ENCODE measurements around the gene SUV39H2.
"Not testable (repeated sequence)": the region's sequence is repeated elsewhere in the genome, so short reads cannot be mapped to it uniquely, and the experiment has no call there.

Gene SUV39H2

DNA sequence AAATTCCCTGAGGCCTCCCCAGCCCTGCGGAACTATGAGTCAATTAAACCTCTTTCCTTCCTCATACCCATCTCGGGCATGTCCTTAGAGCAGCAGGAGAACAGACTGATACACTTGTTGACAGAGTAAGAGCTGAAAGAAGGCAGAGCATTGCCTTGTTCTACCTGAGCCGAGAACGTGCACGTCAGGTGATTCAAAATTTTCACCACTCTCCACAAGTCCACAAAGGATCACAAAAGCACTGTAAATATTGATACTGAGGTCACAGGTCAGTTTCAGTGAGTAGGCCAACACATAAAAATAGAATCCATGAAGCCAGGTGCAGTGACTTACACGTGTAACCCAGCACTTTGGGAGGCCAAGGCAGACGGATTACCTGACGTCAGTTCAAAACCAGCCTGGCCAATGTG lies 47.4 kb downstream of the SUV39H2 start:
- H3K4me3 ChIP-seq (ENCODE audit: low read depth, low read length): no peak overlapping the region
- TF ChIP-seq, protein P1, sequence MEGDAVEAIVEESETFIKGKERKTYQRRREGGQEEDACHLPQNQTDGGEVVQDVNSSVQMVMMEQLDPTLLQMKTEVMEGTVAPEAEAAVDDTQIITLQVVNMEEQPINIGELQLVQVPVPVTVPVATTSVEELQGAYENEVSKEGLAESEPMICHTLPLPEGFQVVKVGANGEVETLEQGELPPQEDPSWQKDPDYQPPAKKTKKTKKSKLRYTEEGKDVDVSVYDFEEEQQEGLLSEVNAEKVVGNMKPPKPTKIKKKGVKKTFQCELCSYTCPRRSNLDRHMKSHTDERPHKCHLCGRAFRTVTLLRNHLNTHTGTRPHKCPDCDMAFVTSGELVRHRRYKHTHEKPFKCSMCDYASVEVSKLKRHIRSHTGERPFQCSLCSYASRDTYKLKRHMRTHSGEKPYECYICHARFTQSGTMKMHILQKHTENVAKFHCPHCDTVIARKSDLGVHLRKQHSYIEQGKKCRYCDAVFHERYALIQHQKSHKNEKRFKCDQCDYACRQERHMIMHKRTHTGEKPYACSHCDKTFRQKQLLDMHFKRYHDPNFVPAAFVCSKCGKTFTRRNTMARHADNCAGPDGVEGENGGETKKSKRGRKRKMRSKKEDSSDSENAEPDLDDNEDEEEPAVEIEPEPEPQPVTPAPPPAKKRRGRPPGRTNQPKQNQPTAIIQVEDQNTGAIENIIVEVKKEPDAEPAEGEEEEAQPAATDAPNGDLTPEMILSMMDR (IDR thresholded peaks at IDR 0.05; ENCODE audit: control insufficient read depth, extremely low read depth, insufficient read depth): no peak
- no peak for DNase-seq (ENCODE audit: low read depth)

DNA sequence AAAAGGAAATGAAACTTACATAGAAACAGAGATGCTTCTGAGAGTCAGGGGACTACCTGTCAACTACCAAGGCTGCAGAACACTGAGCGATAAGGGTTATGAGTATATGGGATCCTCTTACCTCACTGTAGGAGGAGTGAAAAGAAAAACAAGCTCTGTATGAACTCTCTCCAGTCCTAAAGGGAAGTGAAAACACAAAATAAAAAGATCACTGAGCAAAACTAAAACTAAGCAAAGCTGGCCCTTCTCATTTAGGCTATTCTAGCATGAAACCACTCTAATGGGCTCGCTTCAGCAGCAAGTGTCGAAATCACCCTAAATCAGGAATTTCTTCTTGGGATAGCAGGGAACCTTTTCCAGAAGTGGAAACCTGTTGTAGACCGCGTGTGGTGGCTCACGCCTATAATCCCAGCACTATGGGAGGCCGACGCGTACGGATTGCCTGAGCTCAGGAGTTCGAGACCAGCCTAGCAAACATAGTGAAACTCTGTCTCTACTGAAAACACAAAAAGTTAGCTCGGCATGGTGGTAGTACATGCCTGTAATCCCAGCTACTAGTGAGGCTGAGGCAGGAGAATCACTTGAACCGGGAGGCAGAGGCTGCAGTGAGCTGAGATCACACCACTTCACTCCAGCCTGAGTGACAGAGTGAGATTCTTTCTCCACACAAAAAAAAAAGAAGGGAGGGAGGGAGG lies 48.2 kb downstream of the SUV39H2 start:
- TF ChIP-seq, protein P1 (IDR thresholded peaks at IDR 0.05; ENCODE audit: control insufficient read depth, extremely low read depth, insufficient read depth): no peak
- no peak overlapping the region for H3K4me3 ChIP-seq (ENCODE audit: low read depth, low read length)
- DNase-seq (ENCODE audit: low read depth): no peak

DNA sequence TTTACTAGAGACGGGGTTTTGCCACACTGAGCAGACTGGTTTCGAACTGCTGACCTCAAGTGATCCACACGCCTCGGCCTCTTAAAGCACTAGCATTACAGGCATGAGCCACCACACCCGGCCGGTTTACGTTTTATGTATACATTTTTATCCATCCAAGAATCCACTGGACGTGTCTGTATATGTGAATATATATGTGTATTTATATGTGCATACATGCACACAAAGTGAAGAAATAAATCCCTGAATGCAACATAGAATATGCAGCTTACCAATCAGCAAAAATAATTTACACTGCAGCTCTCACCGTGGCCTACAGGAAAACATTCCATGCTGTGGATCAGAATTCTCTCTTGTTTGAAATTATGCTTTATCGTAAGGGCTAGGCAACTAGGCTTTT lies 51.9 kb downstream of the SUV39H2 start:
- TF ChIP-seq, protein P1 (IDR thresholded peaks at IDR 0.05; ENCODE audit: control insufficient read depth, extremely low read depth, insufficient read depth): no peak
- DNase-seq (ENCODE audit: low read depth): no peak
- H3K4me3 ChIP-seq (ENCODE audit: low read depth, low read length): no peak overlapping the region

DNA sequence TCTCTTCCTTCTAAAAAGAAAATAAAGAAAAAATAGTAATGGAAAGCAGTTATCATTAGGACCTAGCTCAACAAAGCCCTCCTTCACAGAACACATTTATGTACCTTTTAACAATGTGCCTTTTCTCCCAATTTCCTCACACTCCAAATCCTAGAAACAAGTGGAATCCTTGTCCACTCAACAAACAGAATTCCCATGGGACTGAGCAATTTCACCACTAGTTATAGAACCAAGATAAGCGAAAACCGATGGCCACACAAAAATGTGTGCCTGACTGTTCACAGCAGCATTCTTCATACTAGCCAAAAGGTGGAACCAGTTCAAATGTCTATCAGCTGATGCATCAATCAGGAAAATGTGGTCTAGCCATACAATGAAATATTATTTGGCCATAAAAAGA lies 57.9 kb downstream of the SUV39H2 start:
- no peak overlapping the region for H3K4me3 ChIP-seq (ENCODE audit: low read depth, low read length)
- TF ChIP-seq, protein P1 (IDR thresholded peaks at IDR 0.05; ENCODE audit: control insufficient read depth, extremely low read depth, insufficient read depth): no peak
- DNase-seq (ENCODE audit: low read depth): no peak

DNA sequence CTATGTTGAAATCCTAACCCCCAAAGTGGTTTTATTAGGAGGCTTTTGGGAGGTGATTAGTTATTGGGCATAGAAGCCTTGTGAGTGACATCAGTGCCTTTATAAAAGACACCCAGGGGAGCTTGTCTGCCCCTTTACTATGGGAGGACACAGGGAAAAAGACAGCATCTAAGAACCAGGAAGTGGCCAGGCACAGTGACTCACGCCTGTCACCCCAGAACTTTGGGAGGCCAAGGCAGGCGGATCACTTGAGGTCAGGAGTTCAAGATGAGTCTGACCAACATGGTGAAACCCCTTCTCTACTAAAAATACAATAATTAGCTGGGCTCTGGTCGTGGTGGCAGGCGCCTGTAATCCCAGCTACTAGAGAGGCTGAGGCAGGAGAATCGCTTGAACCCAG lies 60.3 kb downstream of the SUV39H2 start:
- H3K4me3 ChIP-seq (ENCODE audit: low read depth, low read length); DNase-seq (ENCODE audit: low read depth): not testable (repeated sequence)

DNA sequence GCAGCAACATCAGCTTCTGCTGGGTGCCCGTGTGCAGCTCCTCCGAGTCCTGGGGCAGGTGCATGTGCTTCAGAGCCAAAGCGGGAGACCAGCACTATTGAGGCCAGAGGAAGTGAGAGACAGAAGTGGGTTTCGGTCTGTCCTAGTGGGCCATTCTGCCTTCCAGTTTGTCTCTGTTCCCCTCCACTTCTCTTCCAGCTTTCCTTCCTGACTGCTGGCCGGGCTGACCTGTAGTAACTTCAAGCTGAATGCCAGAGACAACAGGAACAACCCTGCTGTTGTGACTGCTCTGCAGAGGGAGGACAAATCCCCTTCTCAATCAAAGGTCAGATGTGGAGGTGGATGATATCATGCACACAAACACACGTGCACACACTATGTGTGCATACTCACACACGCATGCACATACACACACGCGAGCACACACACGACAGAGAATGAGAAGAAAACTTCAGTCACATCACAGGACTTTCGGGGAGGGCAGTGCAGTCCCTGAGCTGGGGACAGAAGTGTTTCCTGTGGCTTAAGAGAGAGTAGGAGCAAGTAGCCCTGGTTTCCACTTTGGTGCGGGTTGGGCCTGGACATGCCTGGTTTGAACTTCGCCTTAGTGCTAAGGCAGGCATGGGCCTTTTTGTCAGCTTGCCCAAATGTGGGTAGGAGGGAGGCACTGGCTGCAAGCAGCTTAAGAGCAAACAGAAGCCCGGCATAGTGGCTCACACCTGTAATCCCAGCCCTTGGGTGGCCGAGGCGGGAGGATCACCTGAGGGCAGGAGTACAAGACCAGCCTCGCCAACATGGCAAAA lies 63.7 kb downstream of the SUV39H2 start:
- H3K4me3 ChIP-seq (ENCODE audit: low read depth, low read length); DNase-seq (ENCODE audit: low read depth): not testable (repeated sequence)

DNA sequence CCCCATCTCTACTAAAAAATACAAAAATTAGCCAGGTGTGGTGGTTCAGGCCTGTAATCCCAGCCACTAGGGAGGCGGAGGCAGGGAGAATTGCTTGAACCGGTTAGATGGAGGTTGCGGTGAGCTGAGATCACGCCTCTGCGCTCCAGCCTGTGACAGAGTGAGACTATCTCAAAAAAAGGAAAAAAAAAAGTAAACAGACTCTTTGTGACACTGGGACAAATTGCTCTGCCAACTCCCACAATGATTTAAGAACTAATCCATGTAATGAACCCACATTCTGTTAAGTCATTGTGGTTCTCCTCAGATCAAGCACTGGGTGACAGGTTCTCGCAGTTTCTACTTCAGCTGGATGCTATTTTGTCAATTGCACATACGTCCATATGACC lies 64.3 kb downstream of the SUV39H2 start:
- H3K4me3 ChIP-seq (ENCODE audit: low read depth, low read length): not testable (repeated sequence)

DNA sequence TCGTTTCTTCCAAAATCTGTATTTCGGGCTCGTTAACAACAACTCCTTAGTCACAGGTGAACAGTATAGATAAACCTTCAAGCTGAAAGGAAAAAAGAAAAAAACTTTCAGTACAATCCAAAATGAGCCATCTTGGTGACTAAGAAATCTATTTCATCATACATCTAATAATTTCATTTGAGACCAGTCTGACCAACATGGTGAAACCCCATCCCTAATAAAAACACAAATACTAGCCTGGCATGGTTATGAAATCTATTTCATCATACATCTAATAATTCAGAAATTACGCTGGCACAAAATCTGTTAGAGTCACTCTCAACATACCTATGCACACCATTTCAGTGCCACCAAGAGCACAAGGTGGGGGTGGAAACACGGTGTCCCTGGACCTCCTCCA lies 66.4 kb downstream of the SUV39H2 start:
- no peak for DNase-seq (ENCODE audit: low read depth)
- TF ChIP-seq, protein P1 (IDR thresholded peaks at IDR 0.05; ENCODE audit: control insufficient read depth, extremely low read depth, insufficient read depth): no peak
- H3K4me3 ChIP-seq (ENCODE audit: low read depth, low read length): no peak overlapping the region

More for the DNA sequence above, 64.3 kb downstream of the SUV39H2 start:
- DNase-seq (ENCODE audit: low read depth): not testable (repeated sequence)

All from LNCaP clone FGC (cell line).